SK-N-SH (cell line): ENCODE results near the gene NTM. TPM values are rescaled to one million over a fixed set of nuclear protein-coding genes. Genes with fewer than 3 reads are reported as not detected.

Experiments used
- CTCF ChIA-PET: fragments of 300-600, 350-600 bp; formaldehyde crosslinking; extraction: SDS; loops from one replicate; lab custom pipeline; 2021; lab: Yijun Ruan, JAX
- POLR2A ChIA-PET: fragments of 350-600 bp; sonication (Branson Sonifier 250); formaldehyde crosslinking; extraction: SDS; loops from one replicate; lab custom pipeline; 2020; ENCODE audit warnings: antibody characterized with exemption, inconsistent platforms; lab: Yijun Ruan, JAX
- DNase-seq: peaks from one replicate; pipeline ENCODE4 v3.0.0; 2012
- H2AFZ ChIP-seq: fragments of 200-600 bp; sonication (generic); 2 replicates; pipeline ENCODE4 v1.8.1; 2016; ENCODE audit warnings: antibody characterized with exemption, mild to moderate bottlenecking, low read depth
- H3F3A ChIP-seq: fragments of 200-600 bp; sonication (generic); replicated peaks from 2 replicates; pipeline ENCODE3; 2016; ENCODE audit warnings: antibody characterized with exemption, mild to moderate bottlenecking; ENCODE audit not compliant: insufficient read depth
- H3K27ac ChIP-seq, 2 experiments: fragments of 200-500 bp in 1 of 2; fragments of 200-600 bp in 1 of 2; sonication (Bioruptor generic) in 1 of 2; sonication (generic), shearing (Covaris generic) in 1 of 2; 2 replicates each; pipeline versions ENCODE4 v1.5.1 to v1.6.1; 2014 to 2016; ENCODE audit warnings: low read depth in 2 of 2, inconsistent platforms in 1 of 2, low read length in 1 of 2, mild to moderate bottlenecking in 1 of 2, mixed read lengths in 1 of 2
- H3K27me3 ChIP-seq: fragments of 200-600 bp; sonication (generic), shearing (Covaris generic); 2 replicates; pipeline ENCODE4 v1.6.1; 2016; ENCODE audit warnings: mixed run types; ENCODE audit not compliant: insufficient read depth
- H3K36me3 ChIP-seq, 2 experiments: fragments of 200-500 bp in 1 of 2; fragments of 200-600 bp in 1 of 2; sonication (Bioruptor generic) in 1 of 2; sonication (generic) in 1 of 2; replicated peaks in 1 of 2; 2 replicates each; pipeline versions ENCODE3 to v1.5.1; 2014 to 2016; ENCODE audit warnings: low read length in 1 of 2, mild to moderate bottlenecking in 1 of 2; ENCODE audit not compliant: insufficient read depth in 2 of 2, control insufficient read depth in 1 of 2
- H3K4me1 ChIP-seq, 2 experiments: fragments of 200-500 bp in 1 of 2; fragments of 200-600 bp in 1 of 2; sonication (Bioruptor generic) in 1 of 2; sonication (generic), shearing (Covaris generic) in 1 of 2; 2 replicates each; pipeline versions ENCODE4 v1.5.1 to v1.6.1; 2014 to 2016; ENCODE audit warnings: low read depth in 1 of 2, low read length in 1 of 2, mixed run types in 1 of 2; ENCODE audit not compliant: insufficient read depth in 2 of 2, control insufficient read depth in 1 of 2
- H3K4me2 ChIP-seq: fragments of 200-600 bp; sonication (generic), shearing (Covaris generic); 2 replicates; pipeline ENCODE4 v1.6.1; 2017; ENCODE audit warnings: mixed run types
- H3K4me3 ChIP-seq, 2 experiments: fragments of 200-500 bp in 1 of 2; fragments of 200-600 bp in 1 of 2; sonication (Bioruptor generic) in 1 of 2; sonication (generic), shearing (Covaris generic) in 1 of 2; 2 replicates each; pipeline versions ENCODE4 v1.5.1 to v1.8.1; 2014 to 2016; ENCODE audit warnings: low read depth in 2 of 2, inconsistent platforms in 1 of 2, low read length in 1 of 2, mild to moderate bottlenecking in 1 of 2, mixed read lengths in 1 of 2, moderate library complexity in 1 of 2
- H3K79me2 ChIP-seq: fragments of 200-600 bp; sonication (generic); 2 replicates; pipeline ENCODE4 v1.8.1; 2017; ENCODE audit warnings: mild to moderate bottlenecking; ENCODE audit not compliant: insufficient read depth
- H3K9ac ChIP-seq: fragments of 200-600 bp; sonication (generic); 2 replicates; pipeline ENCODE4 v1.6.1; 2017; ENCODE audit warnings: mixed run types
- H3K9me2 ChIP-seq: fragments of 200-600 bp; sonication (generic); 2 replicates; pipeline ENCODE4 v1.6.1; 2017; ENCODE audit warnings: mixed run types
- H3K9me3 ChIP-seq: fragments of 200-600 bp; sonication (generic); 2 replicates; pipeline ENCODE4 v1.6.1; 2017; ENCODE audit warnings: mixed run types, mild to moderate bottlenecking, moderate library complexity
- H4K20me1 ChIP-seq: fragments of 200-600 bp; sonication (generic); 2 replicates; pipeline ENCODE4 v1.6.1; 2017; ENCODE audit warnings: mild to moderate bottlenecking, mixed run types; ENCODE audit not compliant: insufficient read depth
- CHD2 ChIP-seq: fragments of 150-350 bp; IDR thresholded peaks from 2 replicates; pipeline ENCODE4 v1.6.1; 2018; ENCODE audit warnings: low read length; ENCODE audit not compliant: partially characterized antibody
- CTCF ChIP-seq: fragments of 200-600 bp; sonication (generic); IDR thresholded peaks from 2 replicates; pipeline ENCODE4 v1.6.1; 2017; ENCODE audit warnings: antibody characterized with exemption, mild to moderate bottlenecking, moderate library complexity
- EZH2phosphoT487 ChIP-seq: fragments of 200-600 bp; sonication (generic); IDR thresholded peaks from 2 replicates; pipeline ENCODE4 v1.6.1; 2017; ENCODE audit warnings: low read depth, mixed run types, mild to moderate bottlenecking, antibody characterized with exemption, moderate library complexity, borderline replicate concordance
- FOSL2 ChIP-seq: IDR thresholded peaks from 2 replicates; pipeline ENCODE4 v1.4.0; 2012; ENCODE audit warnings: low read depth, mild to moderate bottlenecking, moderate library complexity, borderline replicate concordance
- FOXJ3 ChIP-seq: sonication (generic); formaldehyde crosslinking; IDR thresholded peaks from 2 replicates; pipeline ENCODE4 v1.5.1; 2020; ENCODE audit warnings: mild to moderate bottlenecking, missing genetic modification reagents
- FOXM1 ChIP-seq: IDR thresholded peaks from 2 replicates; pipeline ENCODE4 v1.4.0; 2012; ENCODE audit warnings: low read depth, mild to moderate bottlenecking
- GABPA ChIP-seq: IDR thresholded peaks from 2 replicates; pipeline ENCODE4 v1.4.0; 2012; ENCODE audit warnings: low read depth, mild to moderate bottlenecking
- GATA2 ChIP-seq: sonication (generic); formaldehyde crosslinking; IDR thresholded peaks from 2 replicates; pipeline ENCODE4 v1.5.0; 2020; ENCODE audit warnings: mild to moderate bottlenecking, missing genetic modification reagents
- JUND ChIP-seq: IDR thresholded peaks from 2 replicates; pipeline ENCODE4 v1.4.0; 2012
- PBX3 ChIP-seq: IDR thresholded peaks from 2 replicates; pipeline ENCODE4; 2012
- POLR2AphosphoS5 ChIP-seq: IDR thresholded peaks from 2 replicates; pipeline ENCODE4 v1.6.1; 2012; ENCODE audit warnings: low read depth, low read length
- RAD21 ChIP-seq: IDR thresholded peaks from 2 replicates; pipeline ENCODE4 v1.6.1; 2012; ENCODE audit warnings: mild to moderate bottlenecking, low read length
- RFX5 ChIP-seq: IDR thresholded peaks from 2 replicates; pipeline ENCODE4 v1.6.1; 2012; ENCODE audit warnings: mild to moderate bottlenecking, improper control_type of control experiment, low read length
- SMC3 ChIP-seq: IDR thresholded peaks from 2 replicates; pipeline ENCODE4 v1.6.1; 2012; ENCODE audit warnings: low read depth, low read length, improper control_type of control experiment
- TCF12 ChIP-seq: IDR thresholded peaks from 2 replicates; pipeline ENCODE4 v1.4.0; 2012
- TEAD4 ChIP-seq: IDR thresholded peaks from 2 replicates; pipeline ENCODE4 v1.4.0; 2012; ENCODE audit warnings: mild to moderate bottlenecking, borderline replicate concordance; ENCODE audit not compliant: insufficient read depth
- USF1 ChIP-seq: IDR thresholded peaks from 2 replicates; pipeline ENCODE4 v1.4.0; 2012; ENCODE audit warnings: low read depth, borderline replicate concordance
- USF2 ChIP-seq: fragments of 150-350 bp; IDR thresholded peaks from 2 replicates; pipeline ENCODE4 v1.6.1; 2017; ENCODE audit warnings: antibody characterized with exemption, low read length, low read depth, borderline replicate concordance
- YY1 ChIP-seq: IDR thresholded peaks from 2 replicates; pipeline ENCODE4 v1.4.0; 2012; ENCODE audit warnings: low read depth, mild to moderate bottlenecking
- whole genome bisulfite sequencing: methylation state at CpG from one replicate; pipeline ENCODE4 v1.1.6; 2017; ENCODE audit warnings: low lambda C conversion rate; 5-methylcytosine and 5-hydroxymethylcytosine counted together
- polyA plus RNA-seq, 3 experiments: library from polyadenylated mRNA; depleted of rRNA; stranded (reverse); fragments of >200 nt; gene quantifications; 2 replicates each; pipeline ENCODE4 v1.2.3, GENCODE V29; 2012

The NTM gene
- polyA plus RNA-seq, 1 of the 3 experiments (the other 2 are of a cell fraction): 20.0 TPM

- peak; percentile 11 for DNase-seq
- Histone ChIP-seq H4K20me1 (no peaks in the 10 kb centered on the region), H3K27me3 (no peaks in the 10 kb centered on the region), H3K36me3 (no peaks in the 10 kb centered on the region), H3K27ac (no peak overlapping the region), H3K4me1 (no peaks in the 10 kb centered on the region; a peak in 1 of 4 replicates), H2AFZ (no peak overlapping the region), H3K4me2 (no peak overlapping the region), H3K9ac (no peak overlapping the region), H3K4me3 (no peak overlapping the region), H3F3A (no peaks in the 10 kb centered on the region), H3K9me3 (no peaks in the 10 kb centered on the region), H3K79me2 (no peaks in the 10 kb centered on the region), H3K9me2 (no peaks in the 10 kb centered on the region)
- WGBS: 77% methylated on average over 6 of the region's 6 CpGs
- CTCF ChIA-PET: interaction anchor here (0.7 to 1.7 kb wide), 3 partner anchors 21 to 319 kb away, joined by 3 to 5 read pairs (median 4); no protein-coding TSS in a partner anchor
- no peak for TF ChIP-seq EZH2phosphoT487
- 0 out of 2 replicates have a peak, but pooled peaks have one; percentile 1 for TF ChIP-seq SMC3
- no peak for TF ChIP-seq TCF12
- TF ChIP-seq PBX3: no peak
- no peak for TF ChIP-seq YY1
- TF ChIP-seq FOXJ3 (CRISPR knock-in tag): no peak
- TF ChIP-seq CHD2: no peak
- no peak for TF ChIP-seq GABPA
- TF ChIP-seq USF2: no peak
- TF ChIP-seq CTCF: peak; percentile 33; the same call in 1 of the 2 replicates
- no peak for TF ChIP-seq TEAD4
- no peak for TF ChIP-seq USF1
- no peak for TF ChIP-seq FOSL2
- POLR2A ChIA-PET: no interaction called here
Measured at GRCh38 chr11:132186699-132187098, 816.3 kb downstream of the NTM start.

GRCh38 chr11:132187386-132187785, 817.0 kb downstream of the NTM start:
- H3K4me2 ChIP-seq: no peak overlapping the region
- H3K27me3 ChIP-seq: no peaks in the 10 kb centered on the region
- DNase-seq: no peak
- no peaks in the 10 kb centered on the region; a peak in 1 of 4 replicates for H3K4me1 ChIP-seq
- H3K9me2 ChIP-seq: no peaks in the 10 kb centered on the region
- H3K9me3 ChIP-seq: no peaks in the 10 kb centered on the region
- no peak overlapping the region for H3K4me3 ChIP-seq
- H3K27ac ChIP-seq: no peak overlapping the region
- H3K79me2 ChIP-seq: no peaks in the 10 kb centered on the region
- H4K20me1 ChIP-seq: no peaks in the 10 kb centered on the region
- CTCF ChIA-PET: interaction anchor here (0.7 to 1.7 kb wide), 5 partner anchors 11 to 877 kb away, joined by 3 to 5 read pairs (median 4); no protein-coding TSS in a partner anchor
- H3K36me3 ChIP-seq: no peaks in the 10 kb centered on the region
- H3K9ac ChIP-seq: no peak overlapping the region
- no peaks in the 10 kb centered on the region for H3F3A ChIP-seq
- WGBS: 77% methylated on average over 4 of the region's 4 CpGs
- POLR2A ChIA-PET: no interaction called here
- H2AFZ ChIP-seq: no peak overlapping the region
- TF ChIP-seq RAD21 (no peak), JUND (no peak), CTCF (no peak), YY1 (no peak), POLR2AphosphoS5 (no peak), FOXM1 (no peak), GATA2 (CRISPR knock-in tag) (no peak), FOSL2 (no peak), RFX5 (no peak)
